OCI-M2 (cell line): ENCODE results near the gene PRKCB.
"Not testable (repeated sequence)": the region's sequence is repeated elsewhere in the genome, so short reads cannot be mapped to it uniquely, and the experiment has no call there.

Experiments
- DNase-seq: peaks from one replicate; lab custom pipeline; 2025; ENCODE audit not compliant: unreplicated experiment; lab: John Stamatoyannopoulos, UW

PRKCB gene

GRCh38 chr16:24208710-24209109 is 372.9 kb downstream of the PRKCB start:
- DNase-seq, result no peak

GRCh38 chr16:24214992-24215391 is 379.2 kb downstream of the PRKCB start:
- no peak for DNase-seq

- no peak for DNase-seq
These were observed 381.2 kb downstream of the PRKCB start for GRCh38 chr16:24216961-24217360.

- no peak for DNase-seq
These were observed 381.7 kb downstream of the PRKCB start for GRCh38 chr16:24217461-24217860.

- no peak for DNase-seq
These were observed 382.5 kb downstream of the PRKCB start for GRCh38 chr16:24218299-24218698.

GRCh38 chr16:24221219-24221618 is 385.4 kb downstream of the PRKCB start:
- DNase-seq, result no peak

- no peak for DNase-seq
These were observed 392.7 kb downstream of the PRKCB start for GRCh38 chr16:24228514-24228913.

GRCh38 chr16:24232936-24233335 is 397.2 kb downstream of the PRKCB start:
- DNase-seq, result no peak

GRCh38 chr16:24234737-24235136 is 399.0 kb downstream of the PRKCB start:
- DNase-seq, result no peak

- no peak for DNase-seq
These were observed 400.0 kb downstream of the PRKCB start for GRCh38 chr16:24235806-24236205.

GRCh38 chr16:24238846-24239245 is 403.1 kb downstream of the PRKCB start:
- DNase-seq, result not testable (repeated sequence)

- DNase-seq, result no peak
These were observed 411.3 kb downstream of the PRKCB start for GRCh38 chr16:24246911-24247607.

GRCh38 chr16:24253192-24253591 is 417.4 kb downstream of the PRKCB start:
- no peak for DNase-seq

GRCh38 chr16:24255456-24256371 is 419.9 kb downstream of the PRKCB start, which contains the start of gene CACNG3:
Gene CACNG3, plus strand, starts transcription at chr16:24256335. Its CDS starts 420 bp downstream, at chr16:24256755.
- DNase-seq, result peak; percentile 45

- no peak for DNase-seq
These were observed 422.2 kb downstream of the PRKCB start for GRCh38 chr16:24257958-24258357.

GRCh38 chr16:24258791-24259190 is 423.0 kb downstream of the PRKCB start:
- no peak for DNase-seq

- DNase-seq, result no peak
These were observed 427.0 kb downstream of the PRKCB start for GRCh38 chr16:24262816-24263215.
